ENCODE measurements around the gene KIF14. TPM values are rescaled to one million over a fixed set of nuclear protein-coding genes. Genes with fewer than 3 reads are reported as not detected.

Gene KIF14
- total and polyA plus RNA-seq, 2 of the 13 experiments (the other 11 are each of a cell fraction or from before 2014, with no cell fraction given), result 3.3 to 11.2 TPM

- intact Hi-C loops (cut with micrococcal nuclease; ENCODE audit: unreplicated experiment) (no loop called here), in situ Hi-C loops (cut with HindIII; ENCODE audit: extremely low pct_ligation_motif_present, low pct_unique_long_range_greater_than_20kb) (no loop called here)
- TF ChIP-seq ZNF503 (CRISPR knock-in tag; IDR thresholded peaks at IDR 0.05) (no peak), ZFP62 (CRISPR knock-in tag; IDR thresholded peaks at IDR 0.05) (no peak), PATZ1 (CRISPR knock-in tag; IDR thresholded peaks at IDR 0.05) (no peak), ZNF407 (CRISPR knock-in tag; IDR thresholded peaks at IDR 0.05; ENCODE audit: not compliant biosample characterization) (no peak), CBX2 (IDR thresholded peaks at IDR 0.05; ENCODE audit: low read depth, low read length) (no peak), CBX2 (CRISPR knock-in tag; IDR thresholded peaks at IDR 0.05; ENCODE audit: low read depth) (no peak), CEBPG (CRISPR knock-in tag; IDR thresholded peaks at IDR 0.05) (no peak), RXRA (CRISPR knock-in tag; IDR thresholded peaks at IDR 0.05) (no peak), PHB2 (IDR thresholded peaks at IDR 0.05; ENCODE audit: partially characterized antibody) (no peak), GATAD1 (CRISPR knock-in tag; IDR thresholded peaks at IDR 0.05) (no peak), ZNF713 (CRISPR knock-in tag; IDR thresholded peaks at IDR 0.05) (no peak), ZBTB42 (CRISPR knock-in tag; IDR thresholded peaks at IDR 0.05) (no peak)
- Histone ChIP-seq H3K27ac (ENCODE audit: extremely low read length, insufficient read depth, low read length) (no peak overlapping the region), H4K20me1 (ENCODE audit: insufficient read depth, low read length) (no peaks in the 10 kb centered on the region), H3K27me3 (ENCODE audit: control insufficient read depth in 1 of 2, insufficient read depth in 2 of 2, low read length in 2 of 2) (peaks cover 0 to 4% of the 10 kb centered on the region in 2 experiments; a peak in 2 of 5 replicates), H3K9ac (ENCODE audit: insufficient read depth, low read depth, low read length) (no peak overlapping the region), H3K4me1 (ENCODE audit: insufficient read depth, low read length) (peaks cover 11% of the 10 kb centered on the region; the same call in 1 of the 2 replicates), H3K9me3 (ENCODE audit: low read length) (no peaks in the 10 kb centered on the region), H3K4me3 (replicated peaks in 1 of 3; ENCODE audit: insufficient read depth in 1 of 3, low read depth in 2 of 3, low read length in 3 of 3) (no peak overlapping the region), H3K36me3 (replicated peaks in 1 of 2; ENCODE audit: control insufficient read depth in 1 of 2, insufficient read depth in 2 of 2, low read length in 2 of 2) (no peaks in the 10 kb centered on the region), H3K4me2 (ENCODE audit: low read depth, low read length) (no peak overlapping the region), H3K79me2 (ENCODE audit: insufficient read depth, low read length) (no peaks in the 10 kb centered on the region), H2AFZ (ENCODE audit: low read length) (no peak overlapping the region)
- DNase-seq (ENCODE audit: low spot score) (no peak), FAIRE-seq (no peak), ATAC-seq (no peak)
- ChIA-PET POLR2A (no interaction called here), CTCF (ENCODE audit: low intra/inter-chr PET ratio, low total read pairs) (no interaction called here)
- BruUV-seq (replicated peaks), result no TSS peak
- WGBS (ENCODE audit: low lambda C conversion rate), result 46% methylated on average over 10 of the region's 12 CpGs
These were observed 114.1 kb downstream of the KIF14 start for GRCh38 chr1:200506471-200506870.
